RWPE1 (cell line): ENCODE measurements around the gene MRPS22.

ENCODE experiments used
- CTCF ChIA-PET: fragments of 350-600 bp; sonication (Branson Sonifier 250); formaldehyde crosslinking; extraction: SDS; loops from one replicate; lab custom pipeline; 2021; lab: Yijun Ruan, JAX
- POLR2A ChIA-PET: fragments of 400-600 bp; formaldehyde crosslinking; extraction: SDS; loops from one replicate; lab custom pipeline; 2020; ENCODE audit warnings: antibody characterized with exemption; ENCODE audit not compliant: low non-redundant PET; lab: Yijun Ruan, JAX
- DNase-seq: peaks from one replicate; pipeline ENCODE4 v3.0.0; 2012; ENCODE audit warnings: low spot score
- H3K27ac ChIP-seq: fragments of 450-650 bp; 2 replicates; pipeline ENCODE4 v1.5.1; 2017
- TF ChIP-seq, protein P1 (sequence below): fragments of 450-650 bp; conservative IDR thresholded peaks from 2 replicates; pipeline ENCODE4 v1.5.1; 2017; ENCODE audit warnings: low read depth, mild to moderate bottlenecking

Gene MRPS22

GRCh38 chr3:139304383-139304782 lies 39.4 kb upstream of the MRPS22 start:
- no peak overlapping the region for H3K27ac ChIP-seq
- TF ChIP-seq, protein P1, sequence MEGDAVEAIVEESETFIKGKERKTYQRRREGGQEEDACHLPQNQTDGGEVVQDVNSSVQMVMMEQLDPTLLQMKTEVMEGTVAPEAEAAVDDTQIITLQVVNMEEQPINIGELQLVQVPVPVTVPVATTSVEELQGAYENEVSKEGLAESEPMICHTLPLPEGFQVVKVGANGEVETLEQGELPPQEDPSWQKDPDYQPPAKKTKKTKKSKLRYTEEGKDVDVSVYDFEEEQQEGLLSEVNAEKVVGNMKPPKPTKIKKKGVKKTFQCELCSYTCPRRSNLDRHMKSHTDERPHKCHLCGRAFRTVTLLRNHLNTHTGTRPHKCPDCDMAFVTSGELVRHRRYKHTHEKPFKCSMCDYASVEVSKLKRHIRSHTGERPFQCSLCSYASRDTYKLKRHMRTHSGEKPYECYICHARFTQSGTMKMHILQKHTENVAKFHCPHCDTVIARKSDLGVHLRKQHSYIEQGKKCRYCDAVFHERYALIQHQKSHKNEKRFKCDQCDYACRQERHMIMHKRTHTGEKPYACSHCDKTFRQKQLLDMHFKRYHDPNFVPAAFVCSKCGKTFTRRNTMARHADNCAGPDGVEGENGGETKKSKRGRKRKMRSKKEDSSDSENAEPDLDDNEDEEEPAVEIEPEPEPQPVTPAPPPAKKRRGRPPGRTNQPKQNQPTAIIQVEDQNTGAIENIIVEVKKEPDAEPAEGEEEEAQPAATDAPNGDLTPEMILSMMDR: no peak
- POLR2A ChIA-PET: no interaction called here
- no peak for DNase-seq
- CTCF ChIA-PET: interaction anchor here (1.1 kb wide), 1 partner anchor 381 kb away, joined by 3 read pairs; no protein-coding TSS in a partner anchor

DNA sequence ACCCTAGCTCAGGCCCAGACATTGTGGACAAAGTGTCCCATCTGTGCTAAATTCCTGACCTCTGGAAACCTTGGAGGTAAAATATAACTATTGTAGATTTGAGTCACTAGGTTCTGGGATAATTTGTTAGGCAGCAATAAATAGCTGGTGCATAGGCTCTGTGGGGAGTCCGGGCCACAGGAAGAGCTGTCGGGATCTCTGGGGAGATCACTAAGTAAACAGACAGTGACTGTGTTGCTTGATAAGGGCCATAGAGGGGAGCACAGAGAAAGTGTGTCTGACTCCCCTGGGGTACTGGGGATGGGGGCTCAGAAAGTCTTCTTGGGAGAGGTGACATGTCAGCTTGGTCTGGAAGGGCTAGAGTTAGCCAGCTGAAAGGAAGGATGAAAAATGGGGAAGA lies 37.7 kb upstream of the MRPS22 start:
- no peak for DNase-seq
- ChIA-PET POLR2A (no interaction called here), CTCF (no interaction called here)
- TF ChIP-seq, protein P1: no peak
- H3K27ac ChIP-seq: no peak overlapping the region

DNA sequence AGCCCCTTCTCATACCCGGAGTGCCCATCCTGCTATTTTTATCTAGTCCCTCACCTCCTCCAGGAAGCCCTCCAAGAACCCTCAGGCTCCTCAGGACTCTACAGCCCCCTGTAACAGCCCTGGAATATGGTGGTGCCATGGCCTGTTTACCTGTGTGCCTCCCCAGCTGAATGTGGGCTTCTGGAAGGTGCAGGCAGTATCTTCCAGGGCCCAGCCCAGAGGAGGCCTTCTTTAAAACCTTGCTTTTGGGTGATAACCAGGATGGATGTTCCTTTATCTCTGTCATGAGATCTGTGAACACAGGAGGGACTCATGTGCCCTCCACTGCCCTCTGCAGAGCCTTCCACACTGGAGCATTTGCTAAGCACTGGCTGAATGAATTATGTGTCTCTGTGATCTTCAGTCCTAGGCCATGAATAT lies 36.7 kb upstream of the MRPS22 start:
- TF ChIP-seq, protein P1: no peak
- ChIA-PET CTCF (interaction anchor here (1.0 kb wide), 1 partner anchor 9 kb away, joined by 3 read pairs; no protein-coding TSS in a partner anchor), POLR2A (no interaction called here)
- H3K27ac ChIP-seq: no peak overlapping the region
- no peak for DNase-seq

- TF ChIP-seq, protein P1: no peak
- H3K27ac ChIP-seq: no peak overlapping the region
- no peak for DNase-seq
- POLR2A ChIA-PET: no interaction called here
- CTCF ChIA-PET: interaction anchor here (1.0 kb wide), 1 partner anchor 8 kb away, joined by 3 read pairs; no protein-coding TSS in a partner anchor
These were observed 35.9 kb upstream of the MRPS22 start for GRCh38 chr3:139307601-139308555.

- CTCF ChIA-PET: no interaction called here
- no peak overlapping the region for H3K27ac ChIP-seq
- TF ChIP-seq, protein P1: no peak
- POLR2A ChIA-PET: no interaction called here
- DNase-seq: no peak
These were observed 35.3 kb upstream of the MRPS22 start for GRCh38 chr3:139308560-139308959.

DNA sequence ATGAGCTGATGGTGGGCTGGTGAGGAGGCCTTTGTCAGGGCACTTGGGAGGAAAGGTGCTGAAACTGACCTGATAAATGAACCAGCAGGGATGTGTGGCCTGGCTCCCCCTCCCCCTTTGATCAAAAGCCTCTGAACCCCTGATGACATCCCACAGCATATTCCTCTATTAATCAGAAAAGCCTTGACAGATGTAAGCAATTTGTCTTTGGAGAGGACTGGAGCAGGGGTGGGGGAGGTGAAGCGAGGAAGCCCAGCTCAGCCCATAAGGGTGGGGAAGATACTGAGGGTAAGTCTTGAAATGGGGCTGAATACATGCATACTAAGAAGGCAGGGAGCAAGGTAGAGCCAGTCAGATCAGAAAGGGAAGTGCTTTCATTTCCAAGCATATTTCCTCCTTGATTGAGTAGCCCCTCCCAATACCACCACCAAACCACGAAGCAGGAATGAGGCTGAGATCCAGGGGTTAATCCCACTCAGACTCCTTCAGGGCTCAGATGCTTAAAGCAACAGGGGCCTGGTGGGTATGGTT lies 34.7 kb upstream of the MRPS22 start:
- H3K27ac ChIP-seq: no peak overlapping the region
- ChIA-PET POLR2A (no interaction called here), CTCF (no interaction called here)
- TF ChIP-seq, protein P1: no peak
- no peak for DNase-seq
